GM12891 (cell line): Measurements from ENCODE around the gene MIP.
A peak's percentile ranks its signal among the peaks of the same experiment; 100 is the strongest.

Source experiments
- PAX5 ChIP-seq: IDR thresholded peaks from 2 replicates; pipeline ENCODE4 v1.6.1; 2011; ENCODE audit warnings: low read length, moderate library complexity, mild to moderate bottlenecking; ENCODE audit not compliant: insufficient read depth, severe bottlenecking
- POLR2A ChIP-seq: IDR thresholded peaks from 2 replicates; pipeline ENCODE4 v1.6.1; 2011; ENCODE audit warnings: low read depth, low read length, control low read depth
- POLR2AphosphoS5 ChIP-seq: IDR thresholded peaks from 2 replicates; pipeline ENCODE4 v1.6.1; 2011; ENCODE audit warnings: low read depth, low read length, control low read depth
- POU2F2 ChIP-seq: IDR thresholded peaks from 2 replicates; pipeline ENCODE4 v1.6.1; 2011; ENCODE audit warnings: low read depth, mild to moderate bottlenecking, control low read depth, low read length, moderate library complexity
- SPI1 ChIP-seq: IDR thresholded peaks from 2 replicates; pipeline ENCODE4 v1.6.1; 2011; ENCODE audit warnings: low read depth, low read length, control low read depth
- TAF1 ChIP-seq: IDR thresholded peaks from 2 replicates; pipeline ENCODE4 v1.6.1; 2011; ENCODE audit warnings: low read depth, low read length, control low read depth

DNA sequence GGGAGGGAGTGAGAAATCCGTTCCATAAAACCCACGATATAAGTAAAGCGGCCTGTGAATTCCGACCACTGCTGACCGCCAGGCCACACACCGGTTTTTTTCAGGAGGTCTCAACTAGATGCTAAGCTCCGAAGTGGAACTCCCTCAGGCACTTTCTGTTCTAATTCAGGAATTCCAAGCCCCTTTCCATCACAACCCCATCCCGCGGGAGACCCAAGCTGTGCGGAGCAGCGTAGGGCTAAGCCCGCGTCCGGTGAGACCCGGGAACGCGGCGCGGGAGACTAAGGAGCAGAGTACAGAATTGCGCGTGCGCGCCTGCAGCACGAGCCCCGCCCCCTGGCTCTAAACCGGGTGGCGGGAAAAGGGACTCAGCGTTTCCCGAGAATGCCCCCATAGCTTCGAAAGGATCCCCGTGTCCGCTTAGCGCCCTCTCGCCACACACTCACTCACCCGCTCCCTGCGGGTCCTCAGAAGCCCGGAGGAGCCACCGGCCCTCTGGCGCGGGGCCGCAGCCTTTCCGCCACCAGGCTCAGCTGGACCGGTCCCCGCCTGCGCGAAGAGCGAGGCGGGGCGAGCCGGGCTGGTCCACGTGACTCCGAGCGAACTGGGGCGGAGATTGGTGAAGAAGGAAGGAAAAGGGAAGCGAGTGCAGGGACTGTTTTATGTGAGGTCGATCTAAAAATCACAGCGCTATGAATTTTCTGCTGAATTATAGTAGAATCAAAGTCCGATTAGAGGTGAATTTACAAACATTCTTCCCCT is 5.4 kb downstream of the MIP start, which contains the start of gene TIMELESS:
- peak; percentile 65; the same call in 1 of the 2 replicates for TF ChIP-seq POLR2AphosphoS5
- peak; percentile 75 for TF ChIP-seq SPI1
- TF ChIP-seq POLR2A, result peak; percentile 69; the same call in 1 of the 2 replicates
- no peak for TF ChIP-seq PAX5
- TF ChIP-seq TAF1, result peak; percentile 40; the same call in 1 of the 2 replicates
- 0 out of 2 replicates have a peak, but pooled peaks have one; percentile 27 for TF ChIP-seq POU2F2
